HG03442 (cell line): ENCODE data around the gene SST.

Experiments
- ATAC-seq: cut with Tn5 transposase; IDR thresholded peaks from one replicate; pipeline ENCODE4 v1.9.1; 2021; ENCODE audit warnings: mild to moderate bottlenecking, moderate library complexity; ENCODE audit not compliant: unreplicated experiment

SST gene

DNA sequence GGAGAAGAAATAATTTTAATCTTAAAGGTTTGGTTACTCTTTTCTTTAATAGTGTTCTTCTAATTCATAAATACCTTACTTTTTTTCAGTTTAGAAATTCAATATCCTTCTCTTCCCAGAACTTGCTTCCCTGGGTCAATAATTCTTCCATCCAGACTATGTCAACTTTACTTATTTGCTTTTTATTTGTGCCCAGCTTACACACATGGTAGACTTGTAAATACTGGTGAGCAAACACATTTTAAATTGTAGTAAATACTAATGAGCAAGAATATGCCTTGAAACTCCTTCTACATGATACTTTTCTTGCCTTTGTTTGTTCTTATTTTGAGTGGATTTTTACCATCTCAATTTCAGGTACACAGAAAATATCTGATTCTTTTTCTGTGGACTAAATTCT, 33.7 kb downstream of the SST start:
- no peak for ATAC-seq

DNA sequence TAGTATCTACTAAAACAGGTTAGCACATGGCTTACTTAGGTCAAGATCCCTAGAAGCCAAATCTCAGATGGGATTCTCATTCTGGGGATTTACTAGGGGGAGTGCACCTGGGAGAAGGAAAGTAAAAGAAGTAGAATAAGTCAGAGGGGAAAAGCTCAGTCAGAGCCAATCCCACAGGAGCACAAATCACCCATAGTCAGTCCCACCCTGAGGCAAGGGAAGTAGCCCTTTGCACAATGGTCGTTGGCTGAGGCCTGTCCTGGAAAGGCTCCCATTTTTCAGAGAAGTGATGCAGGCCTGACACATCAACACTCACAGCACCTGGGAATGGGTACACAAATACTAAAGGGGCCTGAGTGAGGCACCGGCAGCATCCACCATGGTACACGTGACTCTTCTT, 39.8 kb downstream of the SST start:
- ATAC-seq: no peak

DNA sequence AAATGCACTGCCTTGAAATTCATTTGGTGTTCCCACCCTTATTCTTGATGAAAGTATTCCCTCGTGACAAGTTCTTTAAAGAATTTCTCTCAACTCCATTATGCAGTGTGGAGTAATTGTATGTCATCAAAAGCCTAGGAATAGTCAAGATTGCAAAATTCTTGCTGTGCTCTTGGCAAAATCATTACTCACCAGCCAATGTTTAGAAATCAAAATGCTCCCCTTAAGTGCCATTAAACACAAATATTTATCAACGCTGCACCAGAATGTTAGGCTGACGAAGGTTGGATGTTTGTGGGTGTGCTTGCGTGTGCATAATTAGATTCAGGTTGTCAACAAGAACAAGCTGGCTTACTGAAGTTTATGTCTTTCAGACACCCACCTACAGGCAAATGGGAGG, 40.5 kb downstream of the SST start:
- no peak for ATAC-seq

DNA sequence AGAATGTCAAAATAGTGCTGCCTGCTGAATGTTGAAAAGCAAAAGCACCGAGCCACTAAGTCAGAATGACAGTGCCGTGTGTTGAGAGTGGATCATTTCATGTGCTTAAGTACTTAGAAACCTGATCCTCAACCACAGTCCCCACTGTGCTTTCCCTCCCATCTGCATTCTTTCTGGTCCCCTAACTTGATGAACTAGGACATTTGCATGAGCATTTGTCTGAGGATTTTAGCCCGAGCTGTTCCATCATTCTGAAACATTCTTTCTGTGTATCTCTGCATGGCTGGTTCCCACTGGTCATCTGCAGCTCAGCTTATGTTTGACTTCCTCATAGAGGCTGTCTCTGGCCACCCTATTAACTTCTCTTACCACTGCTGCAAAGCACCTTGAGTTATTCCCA, 42.0 kb downstream of the SST start:
- ATAC-seq: no peak

DNA sequence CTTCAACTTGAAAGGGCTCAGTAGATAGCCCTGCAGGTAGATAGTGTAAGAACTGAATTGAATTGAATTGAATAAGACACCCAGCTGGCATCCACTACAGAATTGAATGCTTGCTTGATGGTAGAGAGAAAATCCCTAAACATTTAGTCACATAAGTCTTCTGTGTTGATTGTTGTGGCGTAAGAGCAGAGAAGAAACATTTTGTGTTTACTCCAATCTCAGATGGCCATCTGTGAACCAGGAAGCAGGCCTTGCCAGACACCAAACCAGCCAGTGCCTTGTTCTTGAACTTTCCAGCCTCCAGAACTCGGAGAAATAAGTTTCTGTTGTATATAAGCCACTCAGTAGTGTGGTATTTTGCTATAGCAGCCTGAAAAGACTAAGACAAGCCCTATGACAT, 43.6 kb downstream of the SST start:
- no peak for ATAC-seq

DNA sequence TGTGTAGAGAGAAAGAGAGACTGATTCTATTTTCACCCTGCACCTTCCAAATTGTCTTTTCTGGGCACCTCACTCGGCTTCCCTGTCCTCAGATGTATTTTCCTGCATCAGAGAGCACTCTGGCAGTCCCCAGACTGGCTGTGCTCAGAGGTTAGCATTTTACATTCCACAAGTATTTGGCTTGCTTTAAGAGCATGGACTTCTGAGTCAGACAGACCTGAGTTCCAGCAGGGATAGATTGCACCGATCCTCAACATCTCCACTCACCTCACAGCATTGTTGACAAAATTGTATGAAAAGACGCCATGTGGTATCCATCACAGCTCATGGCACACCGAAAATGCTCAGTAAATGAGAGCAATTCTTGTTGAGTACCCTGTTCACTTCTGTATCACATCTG, 45.6 kb downstream of the SST start:
- ATAC-seq: no peak

DNA sequence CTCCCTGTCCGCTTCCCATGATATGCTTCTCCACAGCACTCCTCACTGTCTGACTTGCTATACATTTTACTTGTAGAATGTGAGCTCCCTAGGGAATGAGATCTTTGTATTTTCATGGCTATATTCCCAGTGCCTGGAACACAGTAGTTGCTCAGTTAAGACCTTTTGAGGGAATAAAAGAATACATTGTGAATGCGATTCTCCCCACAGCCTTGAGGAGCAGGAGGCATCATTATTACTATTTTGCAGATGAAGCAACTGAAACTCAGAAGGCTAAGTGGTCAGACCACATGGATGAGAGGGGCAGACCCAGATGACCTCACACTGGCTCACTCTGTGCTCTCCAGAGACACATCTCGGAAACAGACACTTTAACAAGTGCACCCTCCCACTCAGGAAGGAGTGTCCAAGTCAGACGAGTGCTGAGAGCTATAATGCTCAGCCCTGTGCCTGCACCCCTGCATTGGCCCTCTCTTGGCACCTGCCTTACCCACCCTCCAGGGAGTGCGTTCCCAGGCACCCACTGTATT, 46.8 kb downstream of the SST start:
- no peak for ATAC-seq

DNA sequence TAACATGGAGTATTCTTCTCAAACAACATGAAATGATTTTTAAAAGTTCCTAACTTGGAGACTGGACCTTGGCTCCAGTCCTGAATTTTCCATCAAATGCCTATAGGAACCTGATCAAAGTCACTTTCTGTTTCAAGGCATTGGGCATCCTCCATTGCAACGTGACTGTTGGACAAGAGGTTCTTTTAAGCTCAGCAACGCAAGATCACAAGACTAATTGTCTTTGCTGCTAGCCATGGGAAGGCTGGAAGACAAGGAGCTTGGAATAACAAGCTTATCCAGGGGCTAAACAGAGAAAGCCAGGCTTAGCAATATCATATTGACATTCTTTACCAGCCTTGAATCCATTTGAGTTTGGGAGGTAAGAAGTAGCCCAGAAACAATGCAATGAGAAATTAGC, 48.3 kb downstream of the SST start:
- no peak for ATAC-seq

DNA sequence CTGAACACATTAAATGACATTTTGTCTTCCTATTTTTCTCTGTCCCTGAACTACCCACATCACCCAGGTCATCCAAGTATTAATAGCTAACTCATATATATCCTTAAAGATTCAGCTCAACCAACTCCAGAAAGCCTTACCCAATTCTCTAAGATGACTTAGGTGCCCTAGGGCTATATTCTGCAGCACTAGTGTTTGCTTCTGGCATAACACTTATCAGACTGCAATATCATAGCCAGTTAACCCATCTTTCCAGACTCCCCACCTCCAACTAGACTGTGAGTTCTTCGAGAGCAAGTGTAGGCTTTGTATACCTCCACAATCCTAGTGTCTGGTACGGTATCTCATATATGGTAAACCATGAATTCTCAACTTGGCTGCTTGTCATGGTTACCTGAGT, 50.7 kb downstream of the SST start:
- ATAC-seq: no peak
